ENCODE measurements around the gene GMEB1.

GRCh38 chr1:28663871-28664470 is 4.6 kb upstream of the GMEB1 start:
- TF ChIP-seq CTCF (IDR thresholded peaks at IDR 0.05), result no peak
- TF ChIP-seq EP300 (IDR thresholded peaks at IDR 0.05), result no peak
